Endothelial cell of umbilical vein (primary cell): Measurements from ENCODE around the gene PRDM8. TPM values are rescaled to one million over a fixed set of nuclear protein-coding genes. Genes with fewer than 3 reads are reported as not detected.

ENCODE experiments used
- BruUV-seq: library from RNA; stranded (reverse); fragments of 400-500 nt; replicated peaks from 2 replicates; lab custom pipeline; 2021; lab: Mats Ljungman, UMichigan
- CTCF ChIA-PET: fragments of 300-600, 350-600 bp; sonication (Branson Sonifier 250); formaldehyde crosslinking; loops from one replicate; lab custom pipeline; 2021; ENCODE audit warnings: antibody characterized with exemption, inconsistent platforms; lab: Charles Lee
- POLR2A ChIA-PET: fragments of 300-600, 350-600 bp; sonication (Branson Sonifier 250); formaldehyde crosslinking; loops from one replicate; lab custom pipeline; 2021; ENCODE audit warnings: antibody characterized with exemption, inconsistent platforms; lab: Charles Lee
- DNase-seq: peaks from one replicate; pipeline ENCODE4 v3.0.0-alpha.2; 2011; ENCODE audit warnings: low read depth, low spot score
- FAIRE-seq: peaks from 2 replicates; lab custom pipeline; 2011; peaks lifted over from hg19 to GRCh38; lab: Jason Lieb, UNC
- H2AFZ ChIP-seq: 2 replicates; pipeline ENCODE4 v1.6.0; 2012; ENCODE audit warnings: low read depth, low read length, control low read depth, inconsistent platforms
- H3K27ac ChIP-seq: 2 replicates; pipeline ENCODE4 v1.5.1; 2011; ENCODE audit warnings: low read depth, mild to moderate bottlenecking, control low read depth, low read length, moderate library complexity; ENCODE audit not compliant: insufficient read depth
- H3K27me3 ChIP-seq, 2 experiments: 2 replicates each; pipeline versions ENCODE4 v1.6.0 to v1.6.1; 2011; ENCODE audit warnings: low read length in 2 of 2, mixed read lengths in 1 of 2; ENCODE audit not compliant: control insufficient read depth in 2 of 2, insufficient read depth in 2 of 2
- H3K36me3 ChIP-seq, 2 experiments: 2 replicates in 1 of 2; 3 replicates in 1 of 2; pipeline ENCODE4 v1.5.1; 2011; ENCODE audit warnings: low read length in 2 of 2, mild to moderate bottlenecking in 1 of 2, moderate library complexity in 1 of 2; ENCODE audit not compliant: control insufficient read depth in 2 of 2, insufficient read depth in 2 of 2; ENCODE audit errors: extremely low read depth in 1 of 2
- H3K4me1 ChIP-seq: 3 replicates; pipeline ENCODE4 v1.5.1; 2011; ENCODE audit warnings: mild to moderate bottlenecking, low read length; ENCODE audit not compliant: control insufficient read depth, insufficient read depth; ENCODE audit errors: extremely low read depth
- H3K4me2 ChIP-seq: 2 replicates; pipeline ENCODE4 v1.6.1; 2011; ENCODE audit warnings: low read length, control low read depth, mixed read lengths; ENCODE audit not compliant: insufficient read depth
- H3K4me3 ChIP-seq, 3 experiments: fragments of 200-600 bp in 1 of 3; sonication (generic), shearing (Covaris generic) in 1 of 3; replicated peaks in 1 of 3; 2 replicates each; pipeline ENCODE4 v1.5.1; 2011 to 2016; ENCODE audit warnings: control low read depth in 3 of 3, low read length in 3 of 3, mild to moderate bottlenecking in 2 of 3, inconsistent platforms in 1 of 3, low read depth in 1 of 3, moderate library complexity in 1 of 3; ENCODE audit not compliant: insufficient read depth in 1 of 3
- H3K79me2 ChIP-seq: 2 replicates; pipeline ENCODE4 v1.6.0; 2012; ENCODE audit warnings: low read length, inconsistent platforms; ENCODE audit not compliant: control insufficient read depth, insufficient read depth
- H3K9ac ChIP-seq: replicated peaks from 2 replicates; pipeline ENCODE3; 2011; ENCODE audit warnings: low read length, control low read depth; ENCODE audit not compliant: insufficient read depth; ENCODE audit errors: extremely low read depth
- H3K9me1 ChIP-seq: replicated peaks from 3 replicates; pipeline ENCODE4 v1.6.0; 2011; ENCODE audit warnings: mild to moderate bottlenecking, low read length; ENCODE audit not compliant: control insufficient read depth, insufficient read depth; ENCODE audit errors: extremely low read depth
- H3K9me3 ChIP-seq: replicated peaks from 2 replicates; pipeline ENCODE4 v1.5.1; 2012; ENCODE audit warnings: low read length, inconsistent platforms; ENCODE audit not compliant: control insufficient read depth, insufficient read depth
- H4K20me1 ChIP-seq: replicated peaks from 2 replicates; pipeline ENCODE3; 2011; ENCODE audit warnings: mild to moderate bottlenecking, low read length; ENCODE audit not compliant: control insufficient read depth, insufficient read depth; ENCODE audit errors: extremely low read depth
- EZH2 ChIP-seq: IDR thresholded peaks from 2 replicates; pipeline ENCODE4 v1.6.1; 2012; ENCODE audit warnings: borderline replicate concordance, low read depth, mild to moderate bottlenecking, moderate library complexity, low read length, inconsistent platforms; ENCODE audit not compliant: severe bottlenecking
- FOS ChIP-seq: IDR thresholded peaks from 2 replicates; pipeline ENCODE4 v1.6.1; 2011; ENCODE audit warnings: mild to moderate bottlenecking, low read length, moderate library complexity, borderline replicate concordance; ENCODE audit not compliant: insufficient read depth
- GATA2 ChIP-seq: IDR thresholded peaks from 2 replicates; pipeline ENCODE4 v1.7.0; 2011; ENCODE audit warnings: low read depth, mild to moderate bottlenecking, moderate library complexity, mixed read lengths, low read length; ENCODE audit not compliant: insufficient read length, insufficient read depth
- JUN ChIP-seq: IDR thresholded peaks from 2 replicates; pipeline ENCODE4 v1.6.1; 2011; ENCODE audit warnings: borderline replicate concordance, low read depth; ENCODE audit not compliant: insufficient read length, insufficient read depth
- MYC ChIP-seq: IDR thresholded peaks from one replicate; pipeline ENCODE4 v1.6.1; 2011; ENCODE audit warnings: mild to moderate bottlenecking, low read depth, low read length
- POLR2A ChIP-seq: IDR thresholded peaks from 2 replicates; pipeline ENCODE4 v1.6.1; 2012; ENCODE audit warnings: low read depth, mild to moderate bottlenecking, control low read depth, low read length
- POLR2AphosphoS5 ChIP-seq: IDR thresholded peaks from 2 replicates; pipeline ENCODE4 v1.6.1; 2012; ENCODE audit warnings: low read depth, mild to moderate bottlenecking, control low read depth, low read length, moderate library complexity; ENCODE audit not compliant: insufficient read depth
- dilution Hi-C: fragments of 300-500 bp; cut with MboI; formaldehyde crosslinking; loops from one replicate; pipeline ENCODE4 v1.15.0; 2019; ENCODE audit warnings: low sequenced_read_pairs; ENCODE audit not compliant: extremely low pct_ligation_motif_present
- intact Hi-C: fragments of 100-400 bp; cut with micrococcal nuclease; formaldehyde crosslinking; loops from one replicate; pipeline ENCODE4 v1.10.0; 2022
- polyA plus RNA-seq, 4 experiments: library from polyadenylated mRNA; depleted of rRNA in 3 of 4; stranded (reverse) in 3 of 4; unstranded in 1 of 4; fragments of >200 nt; gene quantifications; 2 replicates each; pipeline versions ENCODE4 v1.2.1 to v1.2.3, GENCODE V29; 2011 to 2012; ENCODE audit warnings: missing spikeins in 1 of 4
- total RNA-seq: library from RNA; stranded (reverse); gene quantifications from 2 replicates; pipeline ENCODE4 v1.2.3, GENCODE V29; 2021
- TF ChIP-seq, protein P1 (sequence below), 2 donors: IDR thresholded peaks; 1 replicate in 1 of 2; 2 replicates in 1 of 2; pipeline ENCODE4 v1.5.1; 2011; ENCODE audit warnings: low read length in 2 of 2, mild to moderate bottlenecking in 2 of 2, moderate library complexity in 2 of 2, control low read depth in 1 of 2, inconsistent platforms in 1 of 2, low read depth in 1 of 2; ENCODE audit not compliant: insufficient read depth in 1 of 2; ENCODE audit errors: extremely low read depth in 1 of 2
- TF ChIP-seq, protein P2 (sequence below): IDR thresholded peaks from 2 replicates; pipeline ENCODE4 v1.6.1; 2011; ENCODE audit not compliant: insufficient read depth, insufficient read length

Gene PRDM8
- total and polyA plus RNA-seq, 2 donors (not counting 3 experiments of a cell fraction or from before 2014, with no cell fraction given) = 0.28 to 0.82 TPM

DNA sequence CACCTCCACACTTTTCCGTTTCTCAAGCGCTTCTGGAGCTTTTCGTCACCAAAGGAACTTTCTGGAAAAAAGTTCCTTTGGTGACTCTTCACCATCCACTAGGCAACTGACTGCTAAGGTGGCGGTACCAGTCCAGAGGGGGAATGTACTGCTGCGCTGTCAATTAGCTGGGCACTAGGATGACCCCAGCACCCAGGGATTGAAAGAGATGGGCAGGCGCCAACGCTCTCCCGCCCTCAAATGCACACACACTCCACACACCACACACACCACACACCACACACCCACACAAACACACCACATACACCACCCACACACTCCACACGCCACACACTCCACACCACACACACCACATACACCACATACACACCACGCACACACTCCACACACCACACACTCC is 10.4 kb downstream of the PRDM8 start:
- intact Hi-C loops (no loop called here), dilution Hi-C loops (no loop called here)
- no peak overlapping the region for H3K4me2 ChIP-seq
- CTCF ChIA-PET = interaction anchor here (1.2 to 1.5 kb wide), 3 partner anchors 8 to 81 kb away, joined by 3 to 7 read pairs (median 5); no protein-coding TSS in a partner anchor
- TF ChIP-seq POLR2A = no peak
- no peak for TF ChIP-seq MYC
- TF ChIP-seq, protein P1, sequence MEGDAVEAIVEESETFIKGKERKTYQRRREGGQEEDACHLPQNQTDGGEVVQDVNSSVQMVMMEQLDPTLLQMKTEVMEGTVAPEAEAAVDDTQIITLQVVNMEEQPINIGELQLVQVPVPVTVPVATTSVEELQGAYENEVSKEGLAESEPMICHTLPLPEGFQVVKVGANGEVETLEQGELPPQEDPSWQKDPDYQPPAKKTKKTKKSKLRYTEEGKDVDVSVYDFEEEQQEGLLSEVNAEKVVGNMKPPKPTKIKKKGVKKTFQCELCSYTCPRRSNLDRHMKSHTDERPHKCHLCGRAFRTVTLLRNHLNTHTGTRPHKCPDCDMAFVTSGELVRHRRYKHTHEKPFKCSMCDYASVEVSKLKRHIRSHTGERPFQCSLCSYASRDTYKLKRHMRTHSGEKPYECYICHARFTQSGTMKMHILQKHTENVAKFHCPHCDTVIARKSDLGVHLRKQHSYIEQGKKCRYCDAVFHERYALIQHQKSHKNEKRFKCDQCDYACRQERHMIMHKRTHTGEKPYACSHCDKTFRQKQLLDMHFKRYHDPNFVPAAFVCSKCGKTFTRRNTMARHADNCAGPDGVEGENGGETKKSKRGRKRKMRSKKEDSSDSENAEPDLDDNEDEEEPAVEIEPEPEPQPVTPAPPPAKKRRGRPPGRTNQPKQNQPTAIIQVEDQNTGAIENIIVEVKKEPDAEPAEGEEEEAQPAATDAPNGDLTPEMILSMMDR (IDR thresholded peaks at IDR 0.05; ENCODE audit: extremely low read depth in 1 of 2, insufficient read depth in 1 of 2, low read depth in 1 of 2, low read length in 2 of 2) = no peak
- no peak for TF ChIP-seq GATA2
- no peak for TF ChIP-seq FOS
- TF ChIP-seq, protein P2, sequence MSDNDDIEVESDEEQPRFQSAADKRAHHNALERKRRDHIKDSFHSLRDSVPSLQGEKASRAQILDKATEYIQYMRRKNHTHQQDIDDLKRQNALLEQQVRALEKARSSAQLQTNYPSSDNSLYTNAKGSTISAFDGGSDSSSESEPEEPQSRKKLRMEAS = no peak
- TF ChIP-seq JUN = no peak
- TF ChIP-seq POLR2AphosphoS5 = no peak
- no peak for TF ChIP-seq EZH2
- no peak overlapping the region for H2AFZ ChIP-seq
- POLR2A ChIA-PET = no interaction called here
- peaks cover 5% of the 10 kb centered on the region for H3K4me1 ChIP-seq
- no peaks in the 10 kb centered on the region for H3K9me1 ChIP-seq
- H3K27ac ChIP-seq = no peak overlapping the region
- H3K9me3 ChIP-seq = no peaks in the 10 kb centered on the region
- BruUV-seq = no TSS peak
- peaks cover 2 to 4% of the 10 kb centered on the region in 2 experiments for H3K27me3 ChIP-seq
- no peaks in the 10 kb centered on the region for H3K36me3 ChIP-seq
- FAIRE-seq (no peak), DNase-seq (no peak)
- no peaks in the 10 kb centered on the region for H3K79me2 ChIP-seq
- no peaks in the 10 kb centered on the region for H4K20me1 ChIP-seq
- H3K9ac ChIP-seq = no peak overlapping the region
- H3K4me3 ChIP-seq = no peak overlapping the region
